NT2/D1 (cell line): Measurements from ENCODE around the gene ITGAE.
A peak's percentile ranks its signal among the peaks of the same experiment; 100 is the strongest.

Experiments
- DNase-seq: peaks from one replicate; pipeline ENCODE4 v3.0.0-alpha.2; 2011; ENCODE audit warnings: low read depth, low spot score
- H3K27me3 ChIP-seq: 2 replicates; pipeline ENCODE4 v1.6.0; 2011; ENCODE audit warnings: mild to moderate bottlenecking; ENCODE audit not compliant: insufficient read length, insufficient read depth
- H3K36me3 ChIP-seq: 2 replicates; pipeline ENCODE4 v1.6.1; 2011; ENCODE audit warnings: mild to moderate bottlenecking, low read length, mixed read lengths; ENCODE audit not compliant: insufficient read depth, insufficient read length
- H3K4me1 ChIP-seq: 2 replicates; pipeline ENCODE4 v1.5.1; 2011; ENCODE audit not compliant: insufficient read depth, insufficient read length
- H3K4me3 ChIP-seq: 2 replicates; pipeline ENCODE4 v1.5.1; 2011; ENCODE audit warnings: low read depth; ENCODE audit not compliant: insufficient read length
- H3K9ac ChIP-seq: 2 replicates; pipeline ENCODE4 v1.6.0; 2011; ENCODE audit warnings: low read depth; ENCODE audit not compliant: insufficient read length
- H3K9me3 ChIP-seq: 2 replicates; pipeline ENCODE4 v1.5.1; 2011; ENCODE audit warnings: mild to moderate bottlenecking, low read length; ENCODE audit not compliant: insufficient read depth
- SUZ12 ChIP-seq: IDR thresholded peaks from 2 replicates; pipeline ENCODE4 v1.6.1; 2011; ENCODE audit not compliant: insufficient read length, insufficient read depth; ENCODE audit errors: extremely low read depth
- YY1 ChIP-seq: IDR thresholded peaks from 2 replicates; pipeline ENCODE4 v1.6.1; 2011; ENCODE audit not compliant: insufficient read length, insufficient read depth
- ZNF274 ChIP-seq: IDR thresholded peaks from 2 replicates; pipeline ENCODE4 v1.6.1; 2011; ENCODE audit warnings: mild to moderate bottlenecking, low read depth, low read length

Gene ITGAE

GRCh38 chr17:3723188-3723555 is 77.8 kb downstream of the ITGAE start:
- Histone ChIP-seq H3K27me3 (no peaks in the 10 kb centered on the region), H3K4me3 (peak overlapping the region; percentile 93), H3K4me1 (peaks cover 2% of the 10 kb centered on the region), H3K36me3 (peaks cover 43% of the 10 kb centered on the region), H3K9ac (peak overlapping the region; percentile 99), H3K9me3 (no peaks in the 10 kb centered on the region)
- DNase-seq, result no peak
- TF ChIP-seq SUZ12 (no peak), YY1 (no peak), ZNF274 (no peak)

- H3K27me3 ChIP-seq, result no peaks in the 10 kb centered on the region
- H3K9me3 ChIP-seq, result no peaks in the 10 kb centered on the region
- TF ChIP-seq ZNF274 (no peak), SUZ12 (no peak), YY1 (no peak)
- H3K4me1 ChIP-seq, result peaks cover 2% of the 10 kb centered on the region
- peaks cover 43% of the 10 kb centered on the region for H3K36me3 ChIP-seq
- H3K4me3 ChIP-seq, result peak overlapping the region; percentile 93
- DNase-seq, result no peak
- H3K9ac ChIP-seq, result peak overlapping the region; percentile 99
These were observed 78.3 kb downstream of the ITGAE start for GRCh38 chr17:3722716-3723115.

DNA sequence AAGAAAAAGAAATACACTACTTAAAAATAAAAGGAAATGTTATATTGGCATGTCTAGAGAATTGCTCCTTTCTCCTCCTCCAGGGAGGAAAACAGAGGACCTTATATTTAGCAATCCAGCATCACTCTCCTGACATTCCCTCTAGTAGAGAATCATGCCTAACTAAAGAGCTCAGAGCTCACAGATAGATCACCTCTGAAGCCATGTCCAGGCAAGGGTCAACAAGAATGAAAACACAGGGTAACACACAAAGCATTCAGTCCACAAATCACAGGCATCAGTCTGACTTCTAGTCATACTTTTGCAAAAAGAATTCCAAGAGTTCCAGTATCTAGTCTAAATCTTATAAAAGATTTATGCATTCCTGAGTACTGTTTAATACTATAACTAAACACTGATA is 81.7 kb downstream of the ITGAE start:
- no peaks in the 10 kb centered on the region for H3K9me3 ChIP-seq
- no peak for TF ChIP-seq ZNF274
- TF ChIP-seq SUZ12, result no peak
- TF ChIP-seq YY1, result no peak
- no peaks in the 10 kb centered on the region for H3K4me1 ChIP-seq
- H3K36me3 ChIP-seq, result peaks cover 48% of the 10 kb centered on the region
- no peaks in the 10 kb centered on the region for H3K27me3 ChIP-seq
- DNase-seq, result no peak
- no peak overlapping the region for H3K9ac ChIP-seq
- H3K4me3 ChIP-seq, result no peak overlapping the region

DNA sequence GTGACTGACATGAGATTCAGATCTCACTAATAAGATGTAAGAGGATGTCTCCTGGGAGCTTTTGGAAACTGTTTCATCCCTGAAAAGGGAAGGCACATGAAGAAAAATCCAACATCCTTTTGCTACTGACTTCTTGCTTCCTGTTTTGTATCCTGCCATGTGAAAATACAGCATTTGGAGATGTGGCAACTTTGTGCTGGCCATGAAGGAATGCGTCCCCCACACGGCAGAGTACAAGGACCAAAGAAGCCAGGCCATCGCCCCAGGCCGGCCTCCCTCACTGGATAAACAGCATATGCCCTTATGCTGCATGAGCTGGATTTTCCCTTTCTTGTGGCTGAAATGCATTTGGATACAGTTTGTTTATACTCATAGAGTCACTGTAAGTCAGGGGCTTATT is 82.8 kb downstream of the ITGAE start:
- no peaks in the 10 kb centered on the region for H3K27me3 ChIP-seq
- TF ChIP-seq ZNF274 (no peak), YY1 (no peak), SUZ12 (no peak)
- no peaks in the 10 kb centered on the region for H3K4me1 ChIP-seq
- peaks cover 48% of the 10 kb centered on the region for H3K36me3 ChIP-seq
- no peak overlapping the region for H3K9ac ChIP-seq
- H3K4me3 ChIP-seq, result no peak overlapping the region
- no peak for DNase-seq
- no peaks in the 10 kb centered on the region for H3K9me3 ChIP-seq

- Histone ChIP-seq H3K4me3 (no peak overlapping the region), H3K27me3 (no peaks in the 10 kb centered on the region), H3K9ac (no peak overlapping the region), H3K4me1 (no peaks in the 10 kb centered on the region), H3K36me3 (peaks cover 60% of the 10 kb centered on the region), H3K9me3 (no peaks in the 10 kb centered on the region)
- TF ChIP-seq SUZ12 (no peak), YY1 (no peak), ZNF274 (no peak)
- no peak for DNase-seq
These were observed 85.7 kb downstream of the ITGAE start for GRCh38 chr17:3715296-3715695.

DNA sequence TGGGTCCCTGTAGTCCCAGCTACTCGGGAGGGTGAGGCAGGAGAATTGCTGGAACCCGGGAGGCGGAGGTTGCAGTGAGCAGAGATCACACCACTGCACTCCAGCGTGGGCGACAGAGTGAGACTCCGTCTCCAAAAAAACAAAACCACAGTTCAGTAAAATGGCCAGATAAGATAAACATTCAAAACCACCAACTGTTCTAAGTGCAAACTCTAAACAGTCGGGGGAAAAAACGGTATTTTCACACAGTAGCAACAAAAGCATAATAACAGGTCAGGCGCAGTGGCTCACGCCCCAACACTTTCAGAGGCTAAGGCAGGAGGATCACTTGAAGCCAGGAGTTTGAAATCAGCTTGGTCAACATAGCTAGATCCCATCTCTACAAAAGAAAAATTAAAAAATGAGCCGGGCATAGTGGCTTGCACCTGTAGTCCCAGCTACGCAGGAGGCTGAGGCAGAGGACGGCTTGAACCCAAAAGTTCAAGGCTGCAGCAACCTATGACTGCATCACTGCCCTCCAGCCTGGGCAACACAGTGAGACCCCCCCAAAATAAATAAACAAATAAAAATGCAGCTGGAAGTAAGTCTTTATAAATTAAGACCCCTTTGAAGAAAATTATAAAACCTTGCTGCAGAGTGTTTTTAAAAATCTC is 88.1 kb downstream of the ITGAE start:
- Histone ChIP-seq H3K4me1 (no peaks in the 10 kb centered on the region), H3K9me3 (no peaks in the 10 kb centered on the region), H3K27me3 (no peaks in the 10 kb centered on the region), H3K36me3 (peaks cover 48% of the 10 kb centered on the region), H3K4me3 (no peak overlapping the region), H3K9ac (no peak overlapping the region)
- TF ChIP-seq ZNF274 (no peak), SUZ12 (no peak), YY1 (no peak)
- DNase-seq, result no peak

- Histone ChIP-seq H3K9ac (no peak overlapping the region), H3K36me3 (peaks cover 29% of the 10 kb centered on the region), H3K4me1 (no peaks in the 10 kb centered on the region), H3K4me3 (no peak overlapping the region), H3K27me3 (no peaks in the 10 kb centered on the region), H3K9me3 (no peaks in the 10 kb centered on the region)
- no peak for TF ChIP-seq ZNF274
- no peak for TF ChIP-seq SUZ12
- TF ChIP-seq YY1, result no peak
- no peak for DNase-seq
These were observed 90.0 kb downstream of the ITGAE start for GRCh38 chr17:3710951-3711383.
